ENCODE results near the gene GRAMD1B. TPM values are rescaled to one million over a fixed set of nuclear protein-coding genes. Genes with fewer than 3 reads are reported as not detected.

GRAMD1B gene
- total RNA-seq, 2 experiments from 2014 or later, result 16.1 to 21.8 TPM

- no peak overlapping the region for H3K4me3 Mint-ChIP-seq
- Histone ChIP-seq H3K36me3 (ENCODE audit: insufficient read depth, low read length) (no peaks in the 10 kb centered on the region), H3K4me3 (ENCODE audit: low read length) (no peak overlapping the region), H3K9me3 (ENCODE audit: control insufficient read depth in 1 of 2, insufficient read depth in 1 of 2, low read length in 2 of 2) (no peaks in the 10 kb centered on the region), H3K27me3 (ENCODE audit: control insufficient read depth in 1 of 2, insufficient read depth in 2 of 2, low read length in 2 of 2) (no peaks in the 10 kb centered on the region), H3K4me1 (ENCODE audit: insufficient read depth, low read length) (peaks cover 40% of the 10 kb centered on the region), H3K27ac (ENCODE audit: low read depth in 1 of 2, low read length in 2 of 2) (peak overlapping the region in 1 of 2 donors; percentile 42)
- H3K27ac Mint-ChIP-seq, result peak overlapping the region; percentile 81
- no peaks in the 10 kb centered on the region for H3K9me3 Mint-ChIP-seq
- peaks cover 46% of the 10 kb centered on the region for H3K4me1 Mint-ChIP-seq (ENCODE audit: low read depth)
- peak; percentile 41 for ATAC-seq (ENCODE audit: poor library complexity)
- intact Hi-C loops (cut with DNase I, micrococcal nuclease), result no loop called here
- no peaks in the 10 kb centered on the region for H3K27me3 Mint-ChIP-seq
- ChIA-PET CTCF (interaction anchor here (0.6 kb wide), 3 partner anchors 23 to 751 kb away, joined by 3 to 4 read pairs (median 3); no protein-coding TSS in a partner anchor), POLR2A (interaction anchor here (0.8 to 1.2 kb wide), 2 partner anchors 26 to 156 kb away, joined by 3 to 8 read pairs; no protein-coding TSS in a partner anchor)
- no peaks in the 10 kb centered on the region for H3K36me3 Mint-ChIP-seq (ENCODE audit: low read depth)
- peak in 5 of 14 experiments; percentile 8 to 68 (median 43) for DNase-seq
- no peak for TF ChIP-seq CTCF (IDR thresholded peaks at IDR 0.05)
Measured at GRCh38 chr11:123457187-123457770, 27.2 kb downstream of the GRAMD1B start.

- Histone ChIP-seq H3K4me3 (ENCODE audit: low read length) (no peak overlapping the region), H3K9me3 (ENCODE audit: control insufficient read depth in 1 of 2, insufficient read depth in 1 of 2, low read length in 2 of 2) (no peaks in the 10 kb centered on the region), H3K27ac (ENCODE audit: low read depth in 1 of 2, low read length in 2 of 2) (no peak overlapping the region), H3K27me3 (ENCODE audit: control insufficient read depth in 1 of 2, insufficient read depth in 2 of 2, low read length in 2 of 2) (no peaks in the 10 kb centered on the region), H3K4me1 (ENCODE audit: insufficient read depth, low read length) (peaks cover 40% of the 10 kb centered on the region), H3K36me3 (ENCODE audit: insufficient read depth, low read length) (no peaks in the 10 kb centered on the region)
- POLR2A ChIA-PET, result no interaction called here
- Mint-ChIP-seq H3K9me3 (no peaks in the 10 kb centered on the region), H3K36me3 (ENCODE audit: low read depth) (no peaks in the 10 kb centered on the region), H3K27ac (no peak overlapping the region), H3K27me3 (no peaks in the 10 kb centered on the region), H3K4me1 (ENCODE audit: low read depth) (peaks cover 46% of the 10 kb centered on the region), H3K4me3 (no peak overlapping the region)
- ATAC-seq (ENCODE audit: poor library complexity) (no peak), DNase-seq (no peak)
- intact Hi-C loops (cut with DNase I, micrococcal nuclease), result no loop called here
- TF ChIP-seq CTCF (IDR thresholded peaks at IDR 0.05), result no peak
- CTCF ChIA-PET, result no interaction called here
Measured at GRCh38 chr11:123458501-123458900, 28.4 kb downstream of the GRAMD1B start.

GRCh38 chr11:123460012-123460700, 30.1 kb downstream of the GRAMD1B start:
- Histone ChIP-seq H3K9me3 (ENCODE audit: control insufficient read depth in 1 of 2, insufficient read depth in 1 of 2, low read length in 2 of 2) (no peaks in the 10 kb centered on the region), H3K4me1 (ENCODE audit: insufficient read depth, low read length) (peaks cover 28% of the 10 kb centered on the region), H3K27ac (ENCODE audit: low read depth in 1 of 2, low read length in 2 of 2) (no peak overlapping the region), H3K36me3 (ENCODE audit: insufficient read depth, low read length) (no peaks in the 10 kb centered on the region), H3K4me3 (ENCODE audit: low read length) (no peak overlapping the region), H3K27me3 (ENCODE audit: control insufficient read depth in 1 of 2, insufficient read depth in 2 of 2, low read length in 2 of 2) (no peaks in the 10 kb centered on the region)
- H3K4me3 Mint-ChIP-seq, result no peak overlapping the region
- ATAC-seq (ENCODE audit: poor library complexity), result no peak
- H3K36me3 Mint-ChIP-seq (ENCODE audit: low read depth), result no peaks in the 10 kb centered on the region
- peaks cover 32% of the 10 kb centered on the region for H3K4me1 Mint-ChIP-seq (ENCODE audit: low read depth)
- intact Hi-C loops (cut with DNase I, micrococcal nuclease), result no loop called here
- POLR2A ChIA-PET, result interaction anchor here (1.5 kb wide), 1 partner anchor 18 kb away, joined by 5 read pairs; no protein-coding TSS in a partner anchor
- no peak overlapping the region for H3K27ac Mint-ChIP-seq
- DNase-seq, result no peak
- no peaks in the 10 kb centered on the region for H3K27me3 Mint-ChIP-seq
- TF ChIP-seq CTCF (IDR thresholded peaks at IDR 0.05), result no peak
- CTCF ChIA-PET, result interaction anchor here (1.2 to 1.3 kb wide), 2 partner anchors 9 to 25 kb away, joined by 3 read pairs; no protein-coding TSS in a partner anchor
- no peaks in the 10 kb centered on the region for H3K9me3 Mint-ChIP-seq

Data from CD4-positive, alpha-beta T cell (primary cell).